C4-2B (cell line): ENCODE results near the gene PDE4B.
"Not testable (repeated sequence)": the region's sequence is repeated elsewhere in the genome, so short reads cannot be mapped to it uniquely, and the experiment has no call there.

Experiments
- H3K27ac ChIP-seq: fragments of 450-650 bp; 2 replicates; pipeline ENCODE4 v1.5.1; 2017
- CTCF ChIP-seq: fragments of 450-650 bp; conservative IDR thresholded peaks from 2 replicates; pipeline ENCODE4 v1.5.1; 2017; ENCODE audit warnings: mild to moderate bottlenecking
- ZFX ChIP-seq: fragments of 450-650 bp; IDR thresholded peaks from 2 replicates; pipeline ENCODE4 v1.6.1; 2017

Gene PDE4B

DNA sequence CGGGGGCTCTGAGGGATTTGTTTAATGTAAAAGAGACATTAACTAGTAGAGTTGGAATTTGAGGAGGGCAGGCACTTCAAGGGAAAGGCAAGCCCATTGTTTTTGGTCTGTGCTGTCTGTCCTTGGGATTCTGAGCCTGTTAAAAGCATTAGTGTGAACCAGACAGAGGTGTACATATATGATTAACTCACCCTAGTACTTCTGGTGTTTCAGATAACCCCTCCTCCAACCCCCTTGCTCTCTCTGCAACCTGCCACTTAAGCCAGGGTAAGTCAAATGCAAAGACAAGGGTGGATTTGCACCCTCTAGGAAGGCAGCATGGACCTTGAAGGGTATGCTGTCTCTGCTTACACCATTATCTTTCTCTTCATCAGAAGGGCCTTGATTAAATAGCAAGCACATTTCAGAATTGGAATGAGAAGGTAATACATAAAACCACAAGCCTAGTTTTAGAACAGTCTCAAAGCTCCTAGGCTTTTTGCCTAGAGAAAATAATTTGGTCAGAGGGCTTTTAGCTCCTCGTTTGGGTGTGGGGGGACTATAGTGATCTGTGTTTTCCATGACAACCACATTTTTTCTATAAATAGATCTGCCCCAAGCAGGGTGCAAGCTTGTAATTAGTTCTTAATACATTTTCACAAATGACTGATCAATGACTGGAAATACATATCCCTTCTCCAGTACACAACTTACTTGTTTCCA, 620.6 kb downstream of the PDE4B start:
- no peak overlapping the region for H3K27ac ChIP-seq
- TF ChIP-seq ZFX (no peak), CTCF (no peak)

- TF ChIP-seq CTCF (no peak), ZFX (no peak)
- H3K27ac ChIP-seq, result no peak overlapping the region
Measured at GRCh38 chr1:66413838-66414175, 621.1 kb downstream of the PDE4B start.

GRCh38 chr1:66415281-66415680, 622.6 kb downstream of the PDE4B start:
- TF ChIP-seq CTCF (no peak), ZFX (no peak)
- H3K27ac ChIP-seq, result no peak overlapping the region

DNA sequence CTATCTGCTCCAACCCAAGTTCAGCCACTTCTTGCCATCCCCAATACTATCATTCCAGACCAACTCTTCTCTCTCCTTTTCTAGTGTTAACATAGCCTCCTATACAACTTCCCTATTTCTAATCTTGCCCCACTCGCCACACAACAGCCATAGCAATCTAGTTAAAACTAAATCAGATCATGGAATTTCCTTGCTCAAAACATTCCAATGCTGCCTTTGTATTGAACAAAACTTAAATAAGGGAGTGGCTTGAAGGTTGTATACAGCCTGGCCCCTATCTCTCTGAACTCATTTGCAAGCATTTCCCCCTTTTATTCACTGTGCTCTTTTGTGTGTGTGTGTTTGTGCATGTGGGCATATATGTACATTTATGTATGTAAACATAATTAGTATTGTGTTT, 623.2 kb downstream of the PDE4B start:
- no peak overlapping the region for H3K27ac ChIP-seq
- no peak for TF ChIP-seq CTCF
- TF ChIP-seq ZFX, result no peak

GRCh38 chr1:66416295-66416694, 623.6 kb downstream of the PDE4B start:
- TF ChIP-seq ZFX (no peak), CTCF (no peak)

GRCh38 chr1:66418021-66418420, 625.3 kb downstream of the PDE4B start:
- no peak overlapping the region for H3K27ac ChIP-seq
- no peak for TF ChIP-seq CTCF
- no peak for TF ChIP-seq ZFX

More at GRCh38 chr1:66416295-66416694, 623.6 kb downstream of the PDE4B start:
- no peak overlapping the region for H3K27ac ChIP-seq

DNA sequence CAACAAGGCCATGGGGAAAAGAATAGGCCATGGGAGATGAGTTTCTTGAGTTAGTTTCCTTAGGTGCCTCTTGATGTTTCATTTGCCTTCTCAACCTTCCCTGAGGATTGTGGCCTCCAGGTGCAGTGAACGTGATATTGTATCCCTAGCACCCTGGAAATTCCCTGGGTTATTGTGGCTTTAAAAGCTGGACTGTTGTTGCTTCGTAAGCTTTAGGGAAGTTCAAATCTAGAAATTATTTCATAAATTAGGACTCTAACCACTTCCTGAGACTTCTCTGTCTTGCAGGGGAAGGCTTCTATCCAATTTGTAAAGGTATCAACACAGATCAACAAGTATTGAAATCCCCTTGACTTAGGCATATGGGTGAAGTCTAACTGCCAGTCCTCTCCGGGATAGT, 627.5 kb downstream of the PDE4B start:
- not testable (repeated sequence) for H3K27ac ChIP-seq

- not testable (repeated sequence) for H3K27ac ChIP-seq
Measured at GRCh38 chr1:66420906-66421305, 628.2 kb downstream of the PDE4B start.
